GM23248 (cell line): ENCODE results near the gene DCAF5. TPM values are rescaled to one million over a fixed set of nuclear protein-coding genes. Genes with fewer than 3 reads are reported as not detected.

Source experiments
- DNase-seq: peaks from one replicate; pipeline ENCODE4 v3.0.0-alpha.2; 2015
- H2AFZ ChIP-seq: fragments of 200-600 bp; sonication (generic); 2 replicates; pipeline ENCODE4 v1.6.1; 2016; ENCODE audit warnings: antibody characterized with exemption
- H3F3A ChIP-seq: fragments of 200-600 bp; sonication (generic); 2 replicates; pipeline ENCODE4 v1.6.1; 2016; ENCODE audit warnings: mild to moderate bottlenecking, antibody characterized with exemption, mixed run types; ENCODE audit not compliant: insufficient read depth
- H3K27ac ChIP-seq: fragments of 200-600 bp; sonication (generic); 2 replicates; pipeline ENCODE4 v1.5.1; 2016; ENCODE audit warnings: mild to moderate bottlenecking
- H3K27me3 ChIP-seq: fragments of 200-600 bp; sonication (generic); replicated peaks from 2 replicates; pipeline ENCODE4 v1.6.1; 2016; ENCODE audit warnings: mild to moderate bottlenecking; ENCODE audit not compliant: insufficient read depth
- H3K36me3 ChIP-seq: fragments of 200-600 bp; sonication (generic); 2 replicates; pipeline ENCODE4 v1.6.1; 2016; ENCODE audit warnings: low read depth, mild to moderate bottlenecking
- H3K4me1 ChIP-seq: fragments of 200-600 bp; sonication (generic); 2 replicates; pipeline ENCODE4 v1.6.1; 2016; ENCODE audit warnings: mild to moderate bottlenecking; ENCODE audit not compliant: insufficient read depth
- H3K4me2 ChIP-seq: fragments of 200-600 bp; sonication (generic); one replicate; pipeline ENCODE4 v1.6.1; 2016; ENCODE audit warnings: mild to moderate bottlenecking; ENCODE audit not compliant: unreplicated experiment
- H3K4me3 ChIP-seq: fragments of 200-600 bp; sonication (generic); 2 replicates; pipeline ENCODE4 v1.5.1; 2016; ENCODE audit warnings: mild to moderate bottlenecking
- H3K79me2 ChIP-seq: fragments of 200-600 bp; sonication (generic); 2 replicates; pipeline ENCODE4 v1.6.1; 2016; ENCODE audit warnings: mild to moderate bottlenecking; ENCODE audit not compliant: insufficient read depth
- H3K9ac ChIP-seq: fragments of 200-600 bp; sonication (generic); 2 replicates; pipeline ENCODE4 v1.6.1; 2016; ENCODE audit warnings: mild to moderate bottlenecking
- H3K9me2 ChIP-seq: fragments of 200-600 bp; sonication (generic); 2 replicates; pipeline ENCODE4 v1.6.1; 2016; ENCODE audit warnings: mixed run types, mild to moderate bottlenecking, moderate library complexity; ENCODE audit not compliant: insufficient read depth
- H3K9me3 ChIP-seq: fragments of 200-600 bp; sonication (generic); one replicate; pipeline ENCODE4 v1.6.1; 2017; ENCODE audit warnings: low read depth
- H4K20me1 ChIP-seq: fragments of 200-600 bp; sonication (generic); 2 replicates; pipeline ENCODE4 v1.6.0; 2016; ENCODE audit not compliant: insufficient read depth
- EZH2 ChIP-seq: fragments of 200-600 bp; sonication (generic); IDR thresholded peaks from 2 replicates; pipeline ENCODE4 v1.6.1; 2018; ENCODE audit warnings: antibody characterized with exemption, mild to moderate bottlenecking; ENCODE audit not compliant: insufficient read depth, poor library complexity, severe bottlenecking
- EZH2phosphoT487 ChIP-seq: fragments of 200-600 bp; sonication (generic); IDR thresholded peaks from 2 replicates; pipeline ENCODE4 v1.6.1; 2018; ENCODE audit warnings: antibody characterized with exemption, moderate library complexity, mild to moderate bottlenecking, low read depth; ENCODE audit not compliant: insufficient read depth
- WGBS, 2 experiments: methylation state at CpG; one replicate each; pipeline ENCODE4 v1.1.6; 2015 to 2017; ENCODE audit warnings: low lambda C conversion rate in 2 of 2, low coverage in 1 of 2; ENCODE audit errors: missing lambda C conversion rate in 2 of 2; 5-methylcytosine and 5-hydroxymethylcytosine counted together
- in situ Hi-C: fragments of 300-500 bp; cut with MboI; formaldehyde crosslinking; loops from 2 replicates; pipeline ENCODE4 v1.15.0; 2020
- polyA plus RNA-seq: library from polyadenylated mRNA; unstranded; fragments of >200 nt; fragmentation: Nextera tagmentation; extraction: Ambion mirVana; gene quantifications from 2 replicates; pipeline ENCODE4 v1.2.1, GENCODE V29; 2016
- total RNA-seq: library from RNA; depleted of rRNA; stranded (reverse); fragments of >200 nt; shearing (Covaris generic); gene quantifications from 2 replicates; pipeline ENCODE4 v1.2.3, GENCODE V29; 2014

Gene DCAF5
- total and polyA plus RNA-seq, 2 experiments from 2014 or later: 24.5 to 26.4 TPM

DNA sequence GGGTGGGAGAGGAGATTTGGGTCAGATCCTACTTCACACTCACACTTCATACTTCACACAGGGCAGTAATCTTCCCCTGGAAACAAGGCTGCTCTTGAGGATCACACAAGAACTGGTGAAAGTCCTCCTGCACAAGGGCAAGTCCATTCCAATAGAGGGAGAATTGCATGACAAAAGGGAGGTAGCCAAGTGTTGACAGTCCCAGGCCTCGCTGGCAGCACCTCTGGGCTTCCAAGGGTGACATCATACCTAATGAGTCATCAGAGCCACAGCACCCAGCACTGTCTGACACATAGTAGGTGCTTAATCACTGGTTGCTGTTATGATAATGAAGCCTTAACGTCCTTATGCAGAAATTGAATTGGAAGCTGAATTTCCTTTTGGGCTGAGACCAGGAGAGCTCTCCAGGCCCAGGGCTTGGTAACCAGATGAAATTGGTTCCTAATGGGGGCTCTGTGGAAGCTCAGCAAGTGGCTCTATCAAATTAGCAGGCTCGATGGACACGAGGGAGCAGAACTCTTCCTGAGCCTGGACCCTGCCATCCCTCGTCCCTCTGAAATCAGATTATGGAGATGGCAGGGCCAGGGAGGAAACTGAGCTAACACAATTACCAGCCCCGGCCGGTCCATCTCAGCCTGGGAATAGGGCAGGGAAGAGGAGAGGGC, 115.0 kb downstream of the DCAF5 start:
- no peaks in the 10 kb centered on the region for H3K36me3 ChIP-seq
- no peaks in the 10 kb centered on the region for H3K9me3 ChIP-seq
- H2AFZ ChIP-seq: no peak overlapping the region
- H3F3A ChIP-seq: peaks cover 33% of the 10 kb centered on the region
- no peaks in the 10 kb centered on the region for H4K20me1 ChIP-seq
- in situ Hi-C loops: no loop called here
- peak overlapping the region; percentile 47 for H3K4me2 ChIP-seq
- no peaks in the 10 kb centered on the region for H3K9me2 ChIP-seq
- no peaks in the 10 kb centered on the region for H3K27me3 ChIP-seq
- H3K9ac ChIP-seq: peak overlapping the region; percentile 39; the same call in 1 of the 2 replicates
- H3K27ac ChIP-seq: peak overlapping the region; percentile 84
- TF ChIP-seq EZH2phosphoT487: no peak
- TF ChIP-seq EZH2: no peak
- peak; percentile 71 for DNase-seq
- H3K4me1 ChIP-seq: peaks cover 52% of the 10 kb centered on the region
- no peaks in the 10 kb centered on the region for H3K79me2 ChIP-seq
- 60% methylated on average over 7 of the region's 7 CpGs for WGBS, 2 experiments
- H3K4me3 ChIP-seq: no peak overlapping the region

DNA sequence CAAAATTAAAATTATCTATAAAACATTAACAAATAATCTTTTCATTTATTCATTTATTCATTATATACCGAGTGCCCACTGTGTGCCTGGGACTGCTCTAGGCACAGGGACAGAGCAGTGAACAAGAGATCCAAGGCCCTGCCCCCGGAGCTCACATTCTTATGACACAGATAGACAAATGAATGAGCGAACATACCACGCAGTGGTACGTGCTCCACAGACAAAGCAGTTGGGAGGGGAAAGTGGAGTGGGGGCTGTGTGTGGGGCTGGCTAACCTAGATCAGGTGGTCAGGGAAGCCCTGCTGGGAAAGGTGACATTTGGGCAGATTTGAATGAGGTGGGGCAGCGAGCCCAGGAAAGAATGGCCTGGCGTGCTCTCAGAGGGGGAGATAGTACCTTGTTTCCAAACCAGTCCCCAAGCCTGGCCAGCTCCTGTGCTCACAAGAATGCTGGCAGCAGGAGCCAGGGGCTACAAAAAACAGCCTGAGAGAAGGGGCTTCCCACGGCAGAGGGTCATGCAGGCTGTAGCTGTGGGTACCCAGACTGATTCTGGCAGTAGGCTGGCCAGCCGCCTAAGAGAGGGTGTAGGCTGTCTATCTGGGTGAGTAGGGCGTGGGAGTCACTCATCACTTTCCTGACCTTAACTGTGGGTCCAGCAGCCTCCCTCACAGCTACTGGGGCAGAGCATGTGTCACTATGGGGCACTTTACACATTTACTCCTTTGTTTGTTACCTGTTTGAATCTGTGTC, 116.0 kb downstream of the DCAF5 start:
- no peaks in the 10 kb centered on the region for H3K9me2 ChIP-seq
- no peak overlapping the region for H3K4me3 ChIP-seq
- DNase-seq: no peak
- no peaks in the 10 kb centered on the region for H3K9me3 ChIP-seq
- H2AFZ ChIP-seq: no peak overlapping the region
- no peaks in the 10 kb centered on the region for H4K20me1 ChIP-seq
- H3K4me1 ChIP-seq: peaks cover 52% of the 10 kb centered on the region
- no peaks in the 10 kb centered on the region for H3K36me3 ChIP-seq
- H3K4me2 ChIP-seq: no peak overlapping the region
- no peaks in the 10 kb centered on the region for H3K27me3 ChIP-seq
- in situ Hi-C loops: no loop called here
- peak overlapping the region; percentile 84; the same call in 1 of the 2 replicates for H3K27ac ChIP-seq
- no peaks in the 10 kb centered on the region for H3K79me2 ChIP-seq
- H3K9ac ChIP-seq: no peak overlapping the region
- peaks cover 33% of the 10 kb centered on the region for H3F3A ChIP-seq
- WGBS, 2 experiments: 77 to 79% methylated on average over 10 of the region's 10 CpGs
- TF ChIP-seq EZH2 (no peak), EZH2phosphoT487 (no peak)

DNA sequence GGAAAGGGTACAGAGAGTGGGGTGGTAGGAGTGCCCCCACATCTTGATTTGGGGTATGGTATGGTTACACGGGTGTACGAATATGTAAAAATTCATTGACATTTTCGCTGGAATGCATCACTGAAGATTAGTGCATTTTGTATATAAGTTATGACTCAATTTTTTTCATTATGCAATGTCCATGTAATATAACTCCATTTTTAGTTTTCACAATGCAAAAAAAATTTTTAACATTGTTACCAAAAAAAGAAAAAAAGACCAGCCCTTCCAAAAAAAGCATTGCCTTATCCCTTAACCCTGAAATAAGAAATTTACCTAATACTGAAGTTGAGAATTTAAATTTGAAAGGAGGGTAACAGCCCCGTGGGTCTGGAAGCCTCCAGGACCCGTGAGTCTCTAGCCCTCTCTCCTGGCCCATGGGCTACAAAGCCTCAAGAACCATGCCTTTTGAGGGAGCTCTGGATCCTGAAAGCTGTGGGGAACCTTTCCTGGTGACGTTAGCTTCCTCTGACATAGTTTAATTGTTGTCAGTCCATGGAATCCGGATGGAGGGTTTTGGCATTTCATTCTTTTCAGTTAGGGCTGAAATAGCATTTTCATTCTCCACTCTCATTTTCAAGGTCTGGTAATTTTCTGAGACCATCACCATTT, 118.2 kb downstream of the DCAF5 start:
- Histone ChIP-seq H3K4me1 (peaks cover 51% of the 10 kb centered on the region), H3K36me3 (no peaks in the 10 kb centered on the region), H3K27ac (peak overlapping the region; percentile 66), H3K4me3 (no peak overlapping the region), H3K9ac (peak overlapping the region; percentile 38), H3K9me2 (no peaks in the 10 kb centered on the region), H3K9me3 (no peaks in the 10 kb centered on the region), H4K20me1 (no peaks in the 10 kb centered on the region), H3K4me2 (peak overlapping the region; percentile 6), H3F3A (peaks cover 31% of the 10 kb centered on the region), H3K79me2 (no peaks in the 10 kb centered on the region), H2AFZ (0 out of 2 replicates have a peak overlapping the region, but pooled peaks have one; percentile 30), H3K27me3 (no peaks in the 10 kb centered on the region)
- WGBS, 2 experiments: 60 to 61% methylated on average over 7 of the region's 7 CpGs
- in situ Hi-C loops: no loop called here
- TF ChIP-seq EZH2 (no peak), EZH2phosphoT487 (no peak)
- DNase-seq: peak; percentile 48

GRCh38 chr14:69027242-69027913, 125.5 kb downstream of the DCAF5 start:
- Histone ChIP-seq H3K9ac (no peak overlapping the region), H3F3A (no peaks in the 10 kb centered on the region), H3K4me3 (no peak overlapping the region), H3K4me1 (no peaks in the 10 kb centered on the region), H4K20me1 (no peaks in the 10 kb centered on the region), H3K27ac (no peak overlapping the region), H3K9me2 (no peaks in the 10 kb centered on the region), H3K9me3 (no peaks in the 10 kb centered on the region), H3K79me2 (no peaks in the 10 kb centered on the region), H3K36me3 (no peaks in the 10 kb centered on the region), H2AFZ (no peak overlapping the region), H3K27me3 (no peaks in the 10 kb centered on the region), H3K4me2 (no peak overlapping the region)
- in situ Hi-C loops: no loop called here
- TF ChIP-seq EZH2phosphoT487 (no peak), EZH2 (no peak)
- no peak for DNase-seq
- WGBS, 2 experiments: 44 to 47% methylated on average over 1 of the region's 1 CpG
